B cell (primary cell): ENCODE measurements around the gene SLC2A5. TPM values are rescaled to one million over a fixed set of nuclear protein-coding genes. Genes with fewer than 3 reads are reported as not detected.
"Not testable (repeated sequence)": the region's sequence is repeated elsewhere in the genome, so short reads cannot be mapped to it uniquely, and the experiment has no call there.

ENCODE experiments used
- ATAC-seq: fragments of 200-7000 bp; cut with Tn5 transposase; one replicate; pipeline ENCODE4 v1.10.0; 2021; ENCODE audit warnings: low read depth, mild to moderate bottlenecking, moderate number of reproducible peaks, moderate library complexity
- CTCF ChIA-PET: fragments of 350-600 bp; sonication (Branson Sonifier 250); formaldehyde crosslinking; loops from one replicate; lab custom pipeline; 2021; ENCODE audit warnings: antibody characterized with exemption, inconsistent platforms; lab: Charles Lee
- POLR2A ChIA-PET: fragments of 350-600 bp; sonication (Branson Sonifier 250); formaldehyde crosslinking; loops from one replicate; lab custom pipeline; 2021; ENCODE audit warnings: antibody characterized with exemption; lab: Charles Lee
- DNase-seq: peaks from one replicate; pipeline ENCODE4 v3.0.0; 2013
- H2AFZ ChIP-seq: 2 replicates; pipeline ENCODE4 v1.6.1; 2012; ENCODE audit warnings: mild to moderate bottlenecking, low read depth, low read length; ENCODE audit not compliant: insufficient read depth, poor library complexity, severe bottlenecking
- H3K27ac ChIP-seq, 2 donors: 1 replicate in 1 of 2; 2 replicates in 1 of 2; pipeline ENCODE4 v1.5.1; 2012 to 2013; ENCODE audit warnings: low read length in 2 of 2, mild to moderate bottlenecking in 2 of 2, moderate library complexity in 1 of 2
- H3K27me3 ChIP-seq, 4 experiments: fragments of 200-600 bp in 1 of 4; sonication (generic) in 1 of 4; replicated peaks in 1 of 4; 1 replicate in 2 of 4; 2 replicates in 2 of 4; pipeline versions ENCODE4 v1.6.1 to v1.7.0; 2013 to 2016; ENCODE audit warnings: low read length in 3 of 4, mild to moderate bottlenecking in 2 of 4, mixed read lengths in 1 of 4, moderate library complexity in 1 of 4; ENCODE audit not compliant: insufficient read depth in 4 of 4, control insufficient read depth in 3 of 4; ENCODE audit errors: control extremely low read depth in 1 of 4
- H3K36me3 ChIP-seq, 2 experiments: replicated peaks in 1 of 2; 1 replicate in 1 of 2; 2 replicates in 1 of 2; pipeline versions ENCODE4 v1.6.1 to v1.7.1; 2013; ENCODE audit warnings: low read length in 1 of 2; ENCODE audit not compliant: insufficient read depth in 2 of 2, control insufficient read depth in 1 of 2; ENCODE audit errors: control extremely low read depth in 1 of 2, extremely low read depth in 1 of 2
- H3K4me1 ChIP-seq, 2 donors: fragments of 200-600 bp in 1 of 2; sonication (generic) in 1 of 2; 1 replicate in 1 of 2; 2 replicates in 1 of 2; pipeline versions ENCODE4 v1.5.1 to v1.6.1; 2013 to 2017; ENCODE audit warnings: low read length in 2 of 2; ENCODE audit not compliant: control insufficient read depth in 2 of 2, insufficient read depth in 2 of 2
- H3K4me2 ChIP-seq: replicated peaks from 2 replicates; pipeline ENCODE3; 2012; ENCODE audit warnings: mild to moderate bottlenecking, low read depth, low read length; ENCODE audit not compliant: poor library complexity, severe bottlenecking
- H3K4me3 ChIP-seq, 5 experiments: fragments of 200-600 bp in 1 of 5; sonication (generic) in 1 of 5; 1 replicate in 3 of 5; 2 replicates in 2 of 5; pipeline versions ENCODE4 v1.5.1 to v1.7.0; 2011 to 2016; ENCODE audit warnings: low read length in 4 of 5, mild to moderate bottlenecking in 4 of 5, low read depth in 2 of 5, control low read depth in 1 of 5, moderate library complexity in 1 of 5; ENCODE audit not compliant: insufficient read depth in 1 of 5; ENCODE audit errors: control extremely low read depth in 1 of 5, extremely low read depth in 1 of 5
- H3K79me2 ChIP-seq: fragments of 200-600 bp; sonication (generic); one replicate; pipeline ENCODE4 v1.6.0; 2016; ENCODE audit warnings: low read length; ENCODE audit not compliant: control insufficient read depth, insufficient read depth
- H3K9ac ChIP-seq: fragments of 200-600 bp; sonication (generic); 2 replicates; pipeline ENCODE4 v1.6.1; 2017; ENCODE audit warnings: mild to moderate bottlenecking, low read length, moderate library complexity
- H3K9me3 ChIP-seq, 3 donors: one replicate each; pipeline versions ENCODE4 v1.6.1 to v1.7.1; 2013; ENCODE audit warnings: low read length in 2 of 3; ENCODE audit not compliant: control insufficient read depth in 2 of 3, insufficient read depth in 1 of 3; ENCODE audit errors: control extremely low read depth in 1 of 3
- H4K20me1 ChIP-seq: 2 replicates; pipeline ENCODE4 v1.6.0; 2012; ENCODE audit warnings: mild to moderate bottlenecking, low read length; ENCODE audit not compliant: insufficient read depth, control insufficient read depth, poor library complexity, severe bottlenecking
- H3K27ac Mint-ChIP-seq: one replicate; pipeline ENCODE4 v1.8.0; 2021; ENCODE audit warnings: mixed read lengths
- H3K27me3 Mint-ChIP-seq: one replicate; pipeline ENCODE4 v1.8.0; 2021; ENCODE audit warnings: mixed read lengths
- H3K4me1 Mint-ChIP-seq: one replicate; pipeline ENCODE4 v1.8.0; 2021; ENCODE audit warnings: mixed read lengths
- H3K4me3 Mint-ChIP-seq: one replicate; pipeline ENCODE4 v1.8.0; 2021; ENCODE audit warnings: mixed read lengths
- H3K9me3 Mint-ChIP-seq: one replicate; pipeline ENCODE4 v1.8.0; 2022; ENCODE audit warnings: mixed read lengths; ENCODE audit not compliant: insufficient read depth
- EZH2 ChIP-seq: IDR thresholded peaks from 2 replicates; pipeline ENCODE4 v1.6.1; 2012; ENCODE audit warnings: borderline replicate concordance, low read depth, mild to moderate bottlenecking, moderate library complexity, low read length; ENCODE audit not compliant: insufficient read depth, poor library complexity, severe bottlenecking
- WGBS: methylation state at CpG from one replicate; pipeline ENCODE4 v1.1.5; 2013; ENCODE audit warnings: missing lambda C conversion rate; ENCODE audit not compliant: insufficient coverage; 5-methylcytosine and 5-hydroxymethylcytosine counted together
- intact Hi-C: fragments of 100-400 bp; cut with micrococcal nuclease; formaldehyde crosslinking; loops from one replicate; pipeline ENCODE4 v1.10.0; 2022
- polyA plus RNA-seq: library from polyadenylated mRNA; depleted of rRNA; stranded (reverse); fragments of >200 nt; gene quantifications from 2 replicates; pipeline ENCODE4 v1.2.3, GENCODE V29; 2012
- total RNA-seq, 2 donors: library from RNA; stranded (reverse); fragments of 120-200 nt in 1 of 2; gene quantifications; 1 replicate in 1 of 2; 2 replicates in 1 of 2; pipeline versions ENCODE4 v1.2.3 to v1.2.4, GENCODE V29; 2013 to 2022
- TF ChIP-seq, protein P1 (sequence below): fragments of 200-600 bp; IDR thresholded peaks from one replicate; pipeline ENCODE4 v1.8.0; 2022; ENCODE audit warnings: antibody characterized with exemption, mild to moderate bottlenecking

The SLC2A5 gene
- total and polyA plus RNA-seq, 2 donors (not counting 1 experiment from before 2014, with no cell fraction given), result 16.7 to 29.5 TPM

DNA sequence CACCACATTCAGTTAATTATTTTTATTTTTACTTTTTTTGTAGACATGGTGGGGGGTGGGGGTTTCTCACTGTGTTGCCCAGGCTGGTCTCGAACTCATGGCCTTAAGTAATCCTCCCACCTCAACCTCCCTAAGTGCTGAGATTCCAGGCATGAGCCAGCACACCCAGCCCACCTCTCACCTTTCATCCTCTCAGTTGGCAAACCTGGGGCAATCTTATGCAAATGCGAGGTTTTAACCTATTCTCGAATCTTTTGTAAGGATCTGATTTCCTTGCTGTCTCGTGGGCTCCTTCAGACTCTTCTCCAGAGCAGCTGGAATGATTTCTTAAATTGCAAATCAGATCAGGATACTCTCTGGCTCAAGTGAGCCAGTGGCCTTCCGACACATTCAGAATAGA, 36.1 kb downstream of the SLC2A5 start:
- Histone ChIP-seq H3K4me2 (no peak overlapping the region), H4K20me1 (no peaks in the 10 kb centered on the region), H3K4me1 (peaks cover 25 to 33% of the 10 kb centered on the region in 2 donors), H3K36me3 (peaks cover 0 to 3% of the 10 kb centered on the region in 2 experiments), H3K9ac (no peak overlapping the region), H3K4me3 (no peak overlapping the region), H3K79me2 (no peaks in the 10 kb centered on the region), H3K27ac (no peak overlapping the region), H3K27me3 (no peaks in the 10 kb centered on the region), H3K9me3 (peaks cover 5 to 46% (median 31%) of the 10 kb centered on the region in 3 donors), H2AFZ (no peak overlapping the region)
- ChIA-PET CTCF (interaction anchor here (1.1 kb wide), 1 partner anchor 29 kb away, joined by 5 read pairs; no protein-coding TSS in a partner anchor), POLR2A (interaction anchor here (0.6 kb wide), 2 partner anchors 87 to 606 kb away, joined by 3 to 5 read pairs; no protein-coding TSS in a partner anchor)
- Mint-ChIP-seq H3K4me3 (no peak overlapping the region), H3K27ac (no peak overlapping the region), H3K4me1 (peaks cover 34% of the 10 kb centered on the region), H3K9me3 (no peaks in the 10 kb centered on the region), H3K27me3 (no peaks in the 10 kb centered on the region)
- intact Hi-C loops, result no loop called here
- DNase-seq, result no peak
- WGBS, result 69% methylated on average over 4 of the region's 5 CpGs
- no peak for ATAC-seq
- TF ChIP-seq, protein P1, sequence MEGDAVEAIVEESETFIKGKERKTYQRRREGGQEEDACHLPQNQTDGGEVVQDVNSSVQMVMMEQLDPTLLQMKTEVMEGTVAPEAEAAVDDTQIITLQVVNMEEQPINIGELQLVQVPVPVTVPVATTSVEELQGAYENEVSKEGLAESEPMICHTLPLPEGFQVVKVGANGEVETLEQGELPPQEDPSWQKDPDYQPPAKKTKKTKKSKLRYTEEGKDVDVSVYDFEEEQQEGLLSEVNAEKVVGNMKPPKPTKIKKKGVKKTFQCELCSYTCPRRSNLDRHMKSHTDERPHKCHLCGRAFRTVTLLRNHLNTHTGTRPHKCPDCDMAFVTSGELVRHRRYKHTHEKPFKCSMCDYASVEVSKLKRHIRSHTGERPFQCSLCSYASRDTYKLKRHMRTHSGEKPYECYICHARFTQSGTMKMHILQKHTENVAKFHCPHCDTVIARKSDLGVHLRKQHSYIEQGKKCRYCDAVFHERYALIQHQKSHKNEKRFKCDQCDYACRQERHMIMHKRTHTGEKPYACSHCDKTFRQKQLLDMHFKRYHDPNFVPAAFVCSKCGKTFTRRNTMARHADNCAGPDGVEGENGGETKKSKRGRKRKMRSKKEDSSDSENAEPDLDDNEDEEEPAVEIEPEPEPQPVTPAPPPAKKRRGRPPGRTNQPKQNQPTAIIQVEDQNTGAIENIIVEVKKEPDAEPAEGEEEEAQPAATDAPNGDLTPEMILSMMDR, result no peak
- no peak for TF ChIP-seq EZH2

DNA sequence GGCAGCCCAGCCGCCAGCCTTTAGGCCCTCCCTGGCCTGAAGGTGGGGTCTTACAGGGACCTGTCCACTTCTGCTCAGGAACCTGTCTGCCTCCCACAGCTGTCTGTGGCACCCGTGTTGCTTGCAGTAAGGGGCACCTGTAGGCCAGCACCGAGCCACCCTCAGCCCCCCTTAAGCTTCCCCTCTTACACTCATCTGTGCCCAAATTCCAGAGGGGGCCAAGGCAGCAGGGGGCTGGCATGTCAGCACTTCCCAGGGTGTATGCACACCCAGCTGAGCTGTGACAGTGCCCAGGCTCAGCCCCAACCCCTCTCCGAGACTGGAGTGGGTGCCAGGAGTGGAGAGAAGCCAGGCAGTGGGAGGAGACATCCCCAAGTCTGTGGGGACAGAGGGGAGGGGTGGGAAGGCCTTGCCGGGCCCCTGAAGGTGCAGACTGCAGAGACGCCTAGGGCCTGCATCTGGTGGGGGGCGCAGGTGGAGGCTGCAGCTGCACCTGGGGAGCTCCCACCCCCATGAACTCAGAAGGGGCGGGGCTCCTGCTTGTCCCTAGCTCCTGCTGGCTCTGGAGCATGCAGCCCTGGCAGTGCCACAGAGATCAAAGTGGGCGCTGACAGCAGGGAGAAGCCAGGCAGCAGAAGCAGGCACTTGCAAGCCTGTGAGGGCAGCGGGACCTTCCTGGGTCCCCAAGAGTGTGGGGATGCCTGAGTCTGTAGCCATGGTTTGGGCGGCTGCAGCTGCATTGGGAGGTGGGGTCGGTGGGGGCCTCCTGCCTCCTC, 37.8 kb downstream of the SLC2A5 start:
- H3K79me2 ChIP-seq, result no peaks in the 10 kb centered on the region
- H3K27me3 ChIP-seq, result no peaks in the 10 kb centered on the region
- Mint-ChIP-seq H3K27ac (no peak overlapping the region), H3K9me3 (no peaks in the 10 kb centered on the region), H3K27me3 (no peaks in the 10 kb centered on the region), H3K4me3 (no peak overlapping the region), H3K4me1 (peaks cover 17% of the 10 kb centered on the region)
- peaks cover 5 to 46% (median 31%) of the 10 kb centered on the region in 3 donors for H3K9me3 ChIP-seq
- DNase-seq (no peak), ATAC-seq (no peak)
- H2AFZ ChIP-seq, result no peak overlapping the region
- peaks cover 8 to 16% of the 10 kb centered on the region in 2 donors for H3K4me1 ChIP-seq
- WGBS, result 97% methylated on average over 12 of the region's 12 CpGs
- ChIA-PET CTCF (interaction anchor here (0.6 to 1.6 kb wide), 3 partner anchors 16 to 380 kb away, joined by 3 read pairs; no protein-coding TSS in a partner anchor), POLR2A (no interaction called here)
- intact Hi-C loops, result no loop called here
- no peak overlapping the region for H3K27ac ChIP-seq
- H4K20me1 ChIP-seq, result no peaks in the 10 kb centered on the region
- no peaks in the 10 kb centered on the region for H3K36me3 ChIP-seq
- H3K4me2 ChIP-seq, result no peak overlapping the region
- H3K9ac ChIP-seq, result no peak overlapping the region
- no peak overlapping the region for H3K4me3 ChIP-seq
- TF ChIP-seq EZH2, result no peak
- TF ChIP-seq, protein P1, result no peak

DNA sequence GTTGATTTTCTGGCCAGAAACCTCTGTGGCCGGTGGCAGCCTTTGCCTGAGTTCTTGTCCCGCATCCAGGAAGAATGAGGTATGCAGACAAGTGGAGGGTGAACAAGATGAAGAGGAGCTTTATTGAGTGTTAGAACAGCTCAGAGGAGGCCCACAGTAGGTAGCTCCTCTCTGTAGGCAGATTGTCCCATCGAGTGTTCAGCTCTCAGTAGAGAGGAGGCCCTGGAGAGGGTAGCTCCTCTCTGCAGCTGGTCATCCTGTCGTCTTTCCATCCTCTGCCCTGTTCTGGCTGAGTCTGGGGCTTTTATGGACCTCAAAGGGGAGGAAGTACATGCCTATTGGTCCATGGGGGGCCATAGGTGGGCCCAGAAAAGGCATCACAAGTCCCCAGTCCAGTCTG, 38.4 kb downstream of the SLC2A5 start:
- not testable (repeated sequence) for H3K27me3 ChIP-seq
- WGBS, result 87% methylated on average over 4 of the region's 4 CpGs

More for the DNA sequence above, 38.4 kb downstream of the SLC2A5 start:
- H3K4me3 ChIP-seq, H4K20me1 ChIP-seq, H3K9me3 Mint-ChIP-seq, H3K27me3 Mint-ChIP-seq, DNase-seq, ATAC-seq, POLR2A ChIA-PET, intact Hi-C loops, H3K36me3 ChIP-seq, H3K27ac Mint-ChIP-seq, H3K4me2 ChIP-seq, H3K4me1 ChIP-seq, H3K27ac ChIP-seq, H3K9ac ChIP-seq, H3K4me3 Mint-ChIP-seq, H2AFZ ChIP-seq, H3K79me2 ChIP-seq: not testable (repeated sequence)
- CTCF ChIA-PET, result interaction anchor here (1.1 to 1.6 kb wide), 2 partner anchors 17 to 26 kb away, joined by 3 read pairs; no protein-coding TSS in a partner anchor
- peaks cover 5 to 41% (median 27%) of the 10 kb centered on the region in 3 donors for H3K9me3 ChIP-seq
- peaks cover 17% of the 10 kb centered on the region for H3K4me1 Mint-ChIP-seq
